Right lobe of liver (tissue), 4 donors: Measurements from ENCODE around the gene COX7C.
"Not testable (repeated sequence)": the region's sequence is repeated elsewhere in the genome, so short reads cannot be mapped to it uniquely, and the experiment has no call there.

ENCODE experiments used
- CTCF ChIP-seq, 4 donors: fragments of 200-600 bp in 3 of 4; fragments of 450-650 bp in 1 of 4; IDR thresholded peaks; one replicate each; pipeline versions ENCODE4 v1.5.1 to v1.8.0; 2016 to 2022; ENCODE audit warnings: antibody characterized with exemption in 4 of 4, mild to moderate bottlenecking in 2 of 4
- POLR2A ChIP-seq: fragments of 450-650 bp; IDR thresholded peaks from one replicate; pipeline ENCODE4 v1.6.1; 2017; ENCODE audit warnings: antibody characterized with exemption, mild to moderate bottlenecking
- donor health status: DM: no; HTN: no; CAD: no.
- donor health status: DM: no; HTN: no; CAD: no.
- donor health status: DM: no; HTN: yes; CAD: no.

GRCh38 chr5:86660771-86661170 is 43.0 kb downstream of the COX7C start:
- not testable (repeated sequence) for TF ChIP-seq POLR2A; CTCF (IDR thresholded peaks at IDR 0.05)
